IMR-90 (cell line): ENCODE measurements around the gene CYP11A1. TPM values are rescaled to one million over a fixed set of nuclear protein-coding genes. Genes with fewer than 3 reads are reported as not detected.

Source experiments
- ATAC-seq: fragments of 200-7000 bp; cut with Tn5 transposase; 2 replicates; pipeline ENCODE4 v1.9.1; 2020; ENCODE audit warnings: low read depth, mild to moderate bottlenecking, moderate library complexity
- BruUV-seq: library from RNA; stranded (reverse); fragments of 400-500 nt; replicated peaks from 2 replicates; lab custom pipeline; 2021; lab: Mats Ljungman, UMichigan
- CTCF ChIA-PET: fragments of 300-600 bp; formaldehyde crosslinking; extraction: SDS; loops from one replicate; lab custom pipeline; 2021; ENCODE audit warnings: antibody characterized with exemption; lab: Yijun Ruan, JAX
- POLR2A ChIA-PET: fragments of 300-600 bp; sonication (Branson Sonifier 250); formaldehyde crosslinking; loops from one replicate; lab custom pipeline; 2022; ENCODE audit warnings: antibody characterized with exemption; ENCODE audit not compliant: unreplicated experiment; lab: Charles Lee
- DNase-seq: peaks from one replicate; pipeline ENCODE4 v3.0.0; 2013
- H2AFZ ChIP-seq: replicated peaks from 2 replicates; pipeline ENCODE3; 2013; ENCODE audit warnings: low read length, mild to moderate bottlenecking; ENCODE audit not compliant: poor library complexity
- H2AK5ac ChIP-seq: 2 replicates; pipeline ENCODE4 v1.6.1; 2013; ENCODE audit warnings: low read depth, low read length, inconsistent platforms
- H2AK9ac ChIP-seq: replicated peaks from 2 replicates; pipeline ENCODE3; 2013; ENCODE audit warnings: mild to moderate bottlenecking, low read depth, low read length, moderate library complexity; ENCODE audit not compliant: poor library complexity
- H2BK120ac ChIP-seq: 2 replicates; pipeline ENCODE4 v1.6.1; 2013; ENCODE audit warnings: low read depth, low read length, inconsistent platforms
- H2BK15ac ChIP-seq: 3 replicates; pipeline ENCODE4 v1.6.1; 2013; ENCODE audit warnings: low read depth, low read length, inconsistent platforms
- H2BK20ac ChIP-seq: 2 replicates; pipeline ENCODE4 v1.6.1; 2013; ENCODE audit warnings: low read depth, mild to moderate bottlenecking, inconsistent platforms, low read length, moderate library complexity
- H2BK5ac ChIP-seq: 2 replicates; pipeline ENCODE4 v1.6.1; 2013; ENCODE audit warnings: mild to moderate bottlenecking, low read depth, low read length, inconsistent platforms; ENCODE audit not compliant: poor library complexity, severe bottlenecking
- H3K14ac ChIP-seq: replicated peaks from 2 replicates; pipeline ENCODE4 v1.6.1; 2013; ENCODE audit warnings: low read depth, low read length, inconsistent platforms
- H3K18ac ChIP-seq: 2 replicates; pipeline ENCODE4 v1.6.1; 2013; ENCODE audit warnings: low read depth, low read length, control low read depth
- H3K23ac ChIP-seq: 2 replicates; pipeline ENCODE4 v1.6.1; 2013; ENCODE audit warnings: low read depth, low read length, inconsistent platforms
- H3K27ac ChIP-seq: 2 replicates; pipeline ENCODE4 v1.5.1; 2013; ENCODE audit warnings: mild to moderate bottlenecking, control low read depth, low read length; ENCODE audit not compliant: insufficient read depth
- H3K27me3 ChIP-seq: 2 replicates; pipeline ENCODE4 v1.6.1; 2013; ENCODE audit warnings: low read length; ENCODE audit not compliant: control insufficient read depth, insufficient read depth
- H3K36me3 ChIP-seq: 2 replicates; pipeline ENCODE4 v1.6.1; 2013; ENCODE audit warnings: low read length, mixed read lengths; ENCODE audit not compliant: control insufficient read depth, insufficient read depth
- H3K4ac ChIP-seq: 2 replicates; pipeline ENCODE4 v1.6.1; 2013; ENCODE audit warnings: low read depth, low read length, inconsistent platforms
- H3K4me1 ChIP-seq: 2 replicates; pipeline ENCODE4 v1.6.1; 2013; ENCODE audit warnings: low read length, mixed read lengths; ENCODE audit not compliant: control insufficient read depth, insufficient read depth
- H3K4me2 ChIP-seq: 2 replicates; pipeline ENCODE4 v1.6.1; 2013; ENCODE audit warnings: low read depth, mild to moderate bottlenecking, control low read depth, low read length, moderate library complexity
- H3K4me3 ChIP-seq: 2 replicates; pipeline ENCODE4 v1.5.1; 2013; ENCODE audit warnings: low read depth, mild to moderate bottlenecking, control low read depth, low read length, moderate library complexity; ENCODE audit not compliant: insufficient read depth
- H3K56ac ChIP-seq: 2 replicates; pipeline ENCODE4 v1.6.1; 2013; ENCODE audit warnings: low read length, inconsistent platforms; ENCODE audit not compliant: insufficient read depth; ENCODE audit errors: extremely low read depth
- H3K79me1 ChIP-seq, 2 experiments: 2 replicates each; pipeline ENCODE4 v1.6.1; 2013; ENCODE audit warnings: low read length in 2 of 2, inconsistent platforms in 1 of 2, low read depth in 1 of 2
- H3K9ac ChIP-seq: 2 replicates; pipeline ENCODE4 v1.6.1; 2013; ENCODE audit warnings: low read depth, low read length, control low read depth
- H3K9me1 ChIP-seq: 2 replicates; pipeline ENCODE4 v1.6.1; 2013; ENCODE audit warnings: low read length, inconsistent platforms; ENCODE audit not compliant: insufficient read depth
- H3K9me3 ChIP-seq: 2 replicates; pipeline ENCODE4 v1.6.1; 2013; ENCODE audit warnings: low read length; ENCODE audit not compliant: control insufficient read depth, insufficient read depth
- H4K20me1 ChIP-seq: 2 replicates; pipeline ENCODE4 v1.6.1; 2013; ENCODE audit warnings: low read length, inconsistent platforms; ENCODE audit not compliant: insufficient read depth
- H4K5ac ChIP-seq: 2 replicates; pipeline ENCODE4 v1.6.1; 2013; ENCODE audit warnings: mild to moderate bottlenecking, low read depth, low read length, control low read depth
- H4K8ac ChIP-seq, 2 experiments: 2 replicates each; pipeline ENCODE4 v1.6.1; 2013; ENCODE audit warnings: low read depth in 2 of 2, low read length in 2 of 2, control low read depth in 1 of 2, inconsistent platforms in 1 of 2
- H4K91ac ChIP-seq: 2 replicates; pipeline ENCODE4 v1.6.1; 2013; ENCODE audit warnings: low read depth, low read length, inconsistent platforms; ENCODE audit not compliant: insufficient read depth
- CTCF ChIP-seq: conservative IDR thresholded peaks from 2 replicates; pipeline ENCODE4 v1.5.1; 2012; ENCODE audit warnings: mild to moderate bottlenecking, low read depth, low read length, improper control_type of control experiment
- ELK1 ChIP-seq: fragments of 150-350 bp; IDR thresholded peaks from 2 replicates; pipeline ENCODE4 v1.6.1; 2016; ENCODE audit warnings: low read depth, mild to moderate bottlenecking, low read length, moderate library complexity, borderline replicate concordance
- WGBS, 2 experiments: methylation state at CpG; one replicate each; pipeline versions ENCODE4 v1.1.5 to v1.1.7; 2013; ENCODE audit warnings: missing lambda C conversion rate in 2 of 2; ENCODE audit not compliant: insufficient read length in 1 of 2; ENCODE audit errors: extremely low coverage in 2 of 2; 5-methylcytosine and 5-hydroxymethylcytosine counted together
- dilution Hi-C: fragments of 300-500 bp; cut with HindIII; formaldehyde crosslinking; loops from one replicate; pipeline ENCODE4 v1.14.3; 2018; ENCODE audit warnings: low sequenced_read_pairs; ENCODE audit not compliant: unreplicated experiment
- in situ Hi-C: fragments of 300-500 bp; cut with MboI; formaldehyde crosslinking; loops from 3 replicates; pipeline ENCODE4 v1.14.3; 2019; ENCODE audit warnings: low sequenced_read_pairs, inconsistent platforms, mixed read lengths
- intact Hi-C: fragments of 100-400 bp; cut with micrococcal nuclease; formaldehyde crosslinking; loops from 2 replicates; pipeline ENCODE4 v1.10.0; 2022
- polyA plus RNA-seq, 3 experiments: library from polyadenylated mRNA; depleted of rRNA; stranded (reverse); fragments of >200 nt; gene quantifications; 2 replicates each; pipeline ENCODE4 v1.2.3, GENCODE V29; 2012; ENCODE audit warnings: low replicate concordance in 1 of 3
- total RNA-seq: library from RNA; depleted of rRNA; stranded (reverse); fragments of >200 nt; gene quantifications from 2 replicates; pipeline ENCODE4 v1.2.3, GENCODE V29; 2012

The CYP11A1 gene
- total and polyA plus RNA-seq, 2 of the 4 experiments (the other 2 are of a cell fraction): 0.18 to 0.50 TPM

GRCh38 chr15:74305687-74306086 is 61.8 kb downstream of the CYP11A1 start:
- Histone ChIP-seq H2AK5ac (no peak overlapping the region), H3K79me1 (no peaks in the 10 kb centered on the region), H3K9ac (no peak overlapping the region), H3K36me3 (no peaks in the 10 kb centered on the region), H3K14ac (no peak overlapping the region), H3K9me3 (no peaks in the 10 kb centered on the region), H3K27me3 (peaks cover 91% of the 10 kb centered on the region), H4K20me1 (no peaks in the 10 kb centered on the region), H4K8ac (no peak overlapping the region), H3K23ac (no peak overlapping the region), H3K4me1 (no peaks in the 10 kb centered on the region), H3K4ac (no peak overlapping the region), H4K91ac (no peak overlapping the region), H4K5ac (no peak overlapping the region), H3K18ac (no peak overlapping the region), H3K56ac (no peak overlapping the region), H3K4me3 (no peak overlapping the region), H2BK20ac (no peak overlapping the region), H2AK9ac (no peak overlapping the region), H2AFZ (no peak overlapping the region), H3K9me1 (no peaks in the 10 kb centered on the region), H2BK15ac (no peak overlapping the region), H3K27ac (no peak overlapping the region), H2BK5ac (no peak overlapping the region), H2BK120ac (no peak overlapping the region), H3K4me2 (no peak overlapping the region)
- 85% methylated on average over 2 of the region's 7 CpGs; no CpG with 5 or more reads in 1 of the 2 experiments for WGBS, 2 experiments
- BruUV-seq: no TSS peak
- ChIA-PET CTCF (no interaction called here), POLR2A (no interaction called here)
- TF ChIP-seq CTCF (no peak), ELK1 (no peak)
- ATAC-seq (no peak), DNase-seq (no peak)
- in situ Hi-C loops: loop anchor here (5.0 kb wide), 1 partner anchor 178 kb away; no protein-coding TSS in a partner anchor
- intact Hi-C loops: no loop called here
- dilution Hi-C loops: no loop called here
